Measurements from ENCODE around the gene CD93.

DNA sequence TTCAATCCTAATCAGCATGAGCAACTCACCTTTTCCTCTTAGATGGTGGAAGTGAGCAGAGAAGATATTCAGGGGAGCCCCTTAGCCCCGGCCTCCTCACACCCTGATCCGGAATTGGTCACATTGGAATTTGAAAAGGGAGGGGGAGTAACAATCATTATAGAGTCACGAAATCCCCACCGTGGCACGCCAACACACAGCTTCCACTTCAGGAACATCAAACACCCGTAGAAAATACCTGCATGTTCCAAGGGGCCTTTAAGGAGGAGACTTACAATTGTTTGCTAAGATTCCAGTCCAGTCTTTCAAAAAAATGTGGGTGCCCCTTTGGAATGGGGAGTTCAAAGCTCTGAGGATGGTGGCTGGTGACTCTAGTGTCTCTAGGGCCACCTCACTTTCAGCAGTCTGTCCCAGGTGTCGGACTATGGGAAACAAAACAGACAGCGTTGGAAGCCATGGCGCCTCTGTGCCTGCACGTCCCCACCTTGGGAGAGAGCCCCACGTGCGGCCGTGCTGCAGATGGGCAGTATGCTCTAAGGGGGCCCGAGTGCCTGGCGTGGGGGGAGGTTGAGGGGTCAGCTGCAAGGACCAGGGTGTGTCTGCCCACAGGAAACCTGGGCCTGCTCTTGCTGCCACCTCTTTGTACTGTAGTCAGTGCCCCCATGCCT is 2.4 kb downstream of the CD93 start:
- TF ChIP-seq CTCF (conservative IDR thresholded peaks at IDR 0.05; ENCODE audit: low read depth, low read length) = no peak
- no peak for TF ChIP-seq EZH2 (IDR thresholded peaks at IDR 0.05; ENCODE audit: low read length, unreplicated experiment)
